Esophagus muscularis mucosa (tissue), 4 donors: ENCODE results near the gene ABHD17A. TPM values are rescaled to one million over a fixed set of nuclear protein-coding genes. Genes with fewer than 3 reads are reported as not detected.

Source experiments
- DNase-seq: peaks from one replicate; pipeline ENCODE4 v3.0.0-alpha.2; 2017; ENCODE audit errors: extremely low spot score
- H3K27ac ChIP-seq, 4 donors: fragments of 200-600 bp; sonication (generic); replicated peaks in 1 of 4; 1 replicate in 3 of 4; 2 replicates in 1 of 4; pipeline ENCODE4 v1.5.1; 2016 to 2019; ENCODE audit warnings: mild to moderate bottlenecking in 1 of 4
- H3K27me3 ChIP-seq, 4 donors: fragments of 200-600 bp; sonication (generic); one replicate each; pipeline versions ENCODE4 v1.5.1 to v1.6.0; 2016 to 2019
- H3K36me3 ChIP-seq, 4 donors: fragments of 200-600 bp; sonication (generic); one replicate each; pipeline ENCODE4 v1.5.1; 2016 to 2019
- H3K4me1 ChIP-seq, 4 donors: fragments of 200-600 bp; sonication (generic); one replicate each; pipeline ENCODE4 v1.5.1; 2016 to 2019
- H3K4me3 ChIP-seq, 4 donors: fragments of 200-600 bp; sonication (generic); 1 replicate in 2 of 4; 2 replicates in 2 of 4; pipeline ENCODE4 v1.5.1; 2016 to 2019; ENCODE audit warnings: mild to moderate bottlenecking in 4 of 4, moderate library complexity in 1 of 4
- H3K9me3 ChIP-seq, 4 donors: fragments of 200-600 bp; sonication (generic); 1 replicate in 3 of 4; 2 replicates in 1 of 4; pipeline ENCODE4 v1.5.1; 2016 to 2019
- EP300 ChIP-seq: sonication (generic); formaldehyde crosslinking; IDR thresholded peaks from one replicate; pipeline ENCODE4 v1.6.1; 2017; ENCODE audit warnings: antibody characterized with exemption
- POLR2A ChIP-seq: fragments of 450-650 bp; IDR thresholded peaks from one replicate; pipeline ENCODE4 v1.6.1; 2017; ENCODE audit warnings: antibody characterized with exemption, moderate library complexity, mild to moderate bottlenecking, low read depth
- POLR2AphosphoS5 ChIP-seq, 2 donors: sonication (generic); formaldehyde crosslinking; IDR thresholded peaks; one replicate each; pipeline ENCODE4 v1.6.1; 2017; ENCODE audit warnings: antibody characterized with exemption in 2 of 2
- WGBS: methylation state at CpG from one replicate; pipeline ENCODE4 v1.1.5; 2018; 5-methylcytosine and 5-hydroxymethylcytosine counted together
- intact Hi-C: fragments of 100-400 bp; cut with DNase I; formaldehyde crosslinking; loops from one replicate; pipeline ENCODE4 v1.15.1; 2023
- total RNA-seq, 4 donors: library from RNA; depleted of rRNA; stranded (reverse); fragments of >200 nt; gene quantifications; one replicate each; pipeline versions ENCODE4 v1.1.0 to v1.2.1, GENCODE V29; 2016
- TF ChIP-seq, protein P1 (sequence below), 3 experiments: fragments of 200-600 bp in 2 of 3; fragments of 450-650 bp in 1 of 3; sonication (generic) in 2 of 3; IDR thresholded peaks; one replicate each; pipeline ENCODE4 v1.5.1; 2017 to 2019; ENCODE audit warnings: antibody characterized with exemption in 3 of 3, mild to moderate bottlenecking in 2 of 3, moderate library complexity in 1 of 3

Gene ABHD17A
- total RNA-seq, 4 donors from 2014 or later = 89.7 to 125 (median 102) TPM

DNA sequence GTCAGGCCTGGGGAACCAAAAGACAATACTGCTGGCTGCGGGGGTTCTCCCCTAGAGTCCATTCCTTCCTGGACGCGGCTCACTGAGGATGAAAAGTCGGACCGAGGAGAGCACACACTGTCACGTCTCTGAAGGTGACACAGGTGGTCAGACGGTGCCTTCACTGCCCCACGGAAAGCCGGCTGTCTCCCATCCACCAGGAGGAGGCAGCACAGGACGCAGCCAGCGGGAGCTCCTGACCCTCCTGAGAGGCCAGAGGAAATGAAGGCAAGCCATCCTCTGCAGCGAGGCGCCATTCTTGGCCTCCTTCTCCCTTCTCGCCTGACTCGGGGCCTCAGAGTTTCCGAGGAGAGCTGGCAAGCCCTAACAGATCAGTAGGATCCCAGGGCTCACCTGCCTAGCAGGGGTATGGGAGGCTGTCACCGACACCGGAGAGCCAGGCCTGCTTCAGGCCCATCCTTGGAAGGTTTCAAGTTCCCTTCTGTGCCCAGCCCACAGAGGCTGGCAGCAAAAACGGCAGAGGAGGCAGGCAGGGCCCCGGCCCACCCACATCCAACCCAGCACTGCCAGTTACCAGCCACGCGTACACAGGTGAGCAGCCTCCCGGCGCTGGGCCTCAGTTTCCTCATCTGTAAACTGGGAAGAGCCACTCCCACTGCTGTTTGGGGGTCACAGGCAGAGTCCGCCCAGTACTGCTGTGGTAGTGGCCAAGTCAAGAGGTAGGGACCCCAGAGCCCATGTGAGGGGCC, 41.5 kb downstream of the ABHD17A start:
- Histone ChIP-seq H3K36me3 (peaks cover 0 to 36% (median 10%) of the 10 kb centered on the region in 4 donors), H3K9me3 (no peaks in the 10 kb centered on the region), H3K27ac (no peak overlapping the region), H3K4me3 (no peak overlapping the region), H3K27me3 (no peaks in the 10 kb centered on the region), H3K4me1 (peaks cover 73 to 93% (median 85%) of the 10 kb centered on the region in 4 donors)
- TF ChIP-seq EP300 (no peak), POLR2A (no peak), POLR2AphosphoS5 (IDR thresholded peaks at IDR 0.05) (no peak)
- TF ChIP-seq, protein P1, sequence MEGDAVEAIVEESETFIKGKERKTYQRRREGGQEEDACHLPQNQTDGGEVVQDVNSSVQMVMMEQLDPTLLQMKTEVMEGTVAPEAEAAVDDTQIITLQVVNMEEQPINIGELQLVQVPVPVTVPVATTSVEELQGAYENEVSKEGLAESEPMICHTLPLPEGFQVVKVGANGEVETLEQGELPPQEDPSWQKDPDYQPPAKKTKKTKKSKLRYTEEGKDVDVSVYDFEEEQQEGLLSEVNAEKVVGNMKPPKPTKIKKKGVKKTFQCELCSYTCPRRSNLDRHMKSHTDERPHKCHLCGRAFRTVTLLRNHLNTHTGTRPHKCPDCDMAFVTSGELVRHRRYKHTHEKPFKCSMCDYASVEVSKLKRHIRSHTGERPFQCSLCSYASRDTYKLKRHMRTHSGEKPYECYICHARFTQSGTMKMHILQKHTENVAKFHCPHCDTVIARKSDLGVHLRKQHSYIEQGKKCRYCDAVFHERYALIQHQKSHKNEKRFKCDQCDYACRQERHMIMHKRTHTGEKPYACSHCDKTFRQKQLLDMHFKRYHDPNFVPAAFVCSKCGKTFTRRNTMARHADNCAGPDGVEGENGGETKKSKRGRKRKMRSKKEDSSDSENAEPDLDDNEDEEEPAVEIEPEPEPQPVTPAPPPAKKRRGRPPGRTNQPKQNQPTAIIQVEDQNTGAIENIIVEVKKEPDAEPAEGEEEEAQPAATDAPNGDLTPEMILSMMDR (IDR thresholded peaks at IDR 0.05) = no peak
- DNase-seq = no peak
- intact Hi-C loops = no loop called here
- 92% methylated on average over 5 of the region's 25 CpGs for WGBS

DNA sequence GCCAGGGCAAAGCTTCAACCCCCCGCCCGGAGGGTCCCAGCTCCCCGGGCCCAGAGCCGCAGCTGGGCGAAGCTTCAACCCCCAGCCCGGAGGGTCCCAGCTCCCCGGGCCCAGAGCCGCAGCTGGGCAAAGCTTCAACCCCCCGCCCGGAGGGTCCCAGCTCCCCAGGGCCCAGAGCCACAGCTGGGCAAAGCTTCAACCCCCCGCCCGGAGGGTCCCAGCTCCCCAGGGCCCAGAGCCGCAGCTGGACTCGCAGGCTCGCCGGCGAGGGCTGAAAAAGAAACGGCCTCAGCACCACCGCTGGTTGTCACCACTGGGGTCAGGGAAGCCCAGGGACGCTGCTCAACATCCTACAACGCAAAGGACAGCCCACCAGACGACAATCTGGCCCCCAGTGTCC, 42.2 kb downstream of the ABHD17A start:
- intact Hi-C loops = no loop called here
- no peaks in the 10 kb centered on the region for H3K27me3 ChIP-seq
- H3K36me3 ChIP-seq = peaks cover 0 to 43% (median 10%) of the 10 kb centered on the region in 4 donors
- H3K9me3 ChIP-seq = no peaks in the 10 kb centered on the region
- DNase-seq = no peak
- WGBS = 83% methylated on average over 22 of the region's 22 CpGs
- peaks cover 73 to 98% (median 85%) of the 10 kb centered on the region in 4 donors for H3K4me1 ChIP-seq
- no peak overlapping the region for H3K4me3 ChIP-seq
- H3K27ac ChIP-seq = no peak overlapping the region
- no peak for TF ChIP-seq POLR2AphosphoS5 (IDR thresholded peaks at IDR 0.05)
- TF ChIP-seq EP300 = no peak
- TF ChIP-seq, protein P1 (IDR thresholded peaks at IDR 0.05) = no peak
- TF ChIP-seq POLR2A = no peak

DNA sequence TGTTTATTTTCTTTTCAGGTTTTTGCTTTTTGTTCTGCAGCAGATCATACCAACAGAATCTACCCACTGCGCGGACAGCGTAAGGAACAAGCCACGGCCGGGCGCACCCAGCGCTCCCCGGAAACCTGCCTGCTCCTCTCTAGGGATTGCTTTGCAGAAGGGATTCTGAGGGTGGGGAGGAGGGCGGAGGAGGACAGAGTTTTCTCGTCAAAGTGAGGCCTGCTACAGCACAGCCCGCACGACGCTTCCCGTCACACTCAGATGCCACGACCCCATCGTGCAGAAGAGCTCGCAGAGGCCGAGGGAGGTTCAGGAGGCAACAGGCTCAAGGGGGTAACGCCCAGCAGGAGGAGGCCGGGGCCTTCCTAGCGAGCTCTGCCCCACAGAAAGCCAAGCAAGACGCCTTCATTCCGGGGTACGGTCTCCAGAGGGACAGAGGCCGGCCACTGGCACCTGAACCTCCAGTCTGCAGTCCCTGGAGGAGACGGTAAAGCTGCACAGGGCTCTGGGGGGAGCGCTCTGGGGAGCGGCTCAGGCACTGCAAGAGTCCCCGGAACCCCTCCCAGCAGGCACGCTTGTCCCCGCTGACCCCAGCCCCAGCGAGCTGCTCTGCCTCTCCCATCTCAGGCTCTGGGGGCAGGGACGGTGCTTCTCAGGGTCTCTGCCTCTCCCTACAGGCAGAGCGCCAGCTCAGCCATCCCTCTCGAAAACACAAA, 43.9 kb downstream of the ABHD17A start:
- no peaks in the 10 kb centered on the region for H3K27me3 ChIP-seq
- 70% methylated on average over 21 of the region's 35 CpGs for WGBS
- peak overlapping the region; percentile 7 to 45 (median 42) for H3K27ac ChIP-seq
- TF ChIP-seq POLR2AphosphoS5 (IDR thresholded peaks at IDR 0.05) = no peak
- TF ChIP-seq POLR2A = no peak
- TF ChIP-seq EP300 = no peak
- TF ChIP-seq, protein P1 (IDR thresholded peaks at IDR 0.05) = no peak
- intact Hi-C loops = no loop called here
- H3K36me3 ChIP-seq = peaks cover 0 to 43% (median 10%) of the 10 kb centered on the region in 4 donors
- H3K9me3 ChIP-seq = no peaks in the 10 kb centered on the region
- H3K4me3 ChIP-seq = peak overlapping the region; percentile 23 to 42 (median 28)
- peaks cover 73 to 98% (median 85%) of the 10 kb centered on the region in 4 donors for H3K4me1 ChIP-seq
- DNase-seq = no peak

DNA sequence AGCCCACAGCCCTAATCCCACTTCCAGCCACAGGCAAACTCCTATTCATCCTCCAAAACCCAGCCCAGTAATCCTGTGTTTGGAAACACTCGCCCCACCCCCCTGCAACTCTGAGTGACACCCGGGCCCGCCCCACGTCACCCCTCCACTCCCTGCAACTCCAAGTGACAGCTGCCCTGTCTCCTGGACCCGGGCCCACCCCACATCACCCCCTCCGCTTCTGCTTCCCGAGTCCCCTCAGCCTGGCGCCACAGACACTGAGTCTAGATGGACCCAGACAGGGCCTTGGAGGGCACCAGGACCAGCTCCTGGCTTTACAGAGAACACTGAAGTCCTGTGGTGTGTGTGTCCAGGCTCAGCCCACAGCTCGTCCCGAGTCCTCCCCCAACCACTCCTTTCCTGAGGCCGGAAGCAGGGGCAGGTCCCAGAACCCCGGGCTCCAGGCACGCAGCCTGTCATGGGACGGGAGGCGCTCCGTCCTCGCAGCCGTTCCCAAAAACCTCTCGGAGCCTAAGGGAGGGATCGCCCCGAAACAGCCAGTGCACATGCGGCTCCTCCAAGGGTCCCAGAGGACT, 44.7 kb downstream of the ABHD17A start:
- 79% methylated on average over 15 of the region's 22 CpGs for WGBS
- Histone ChIP-seq H3K27me3 (no peaks in the 10 kb centered on the region), H3K9me3 (no peaks in the 10 kb centered on the region), H3K27ac (peak overlapping the region; percentile 7 to 45 (median 42)), H3K36me3 (peaks cover 0 to 40% (median 10%) of the 10 kb centered on the region in 4 donors), H3K4me1 (peaks cover 69 to 98% (median 83%) of the 10 kb centered on the region in 4 donors), H3K4me3 (peak overlapping the region; percentile 23 to 42 (median 28))
- DNase-seq = no peak
- no peak for TF ChIP-seq POLR2AphosphoS5 (IDR thresholded peaks at IDR 0.05)
- TF ChIP-seq EP300 = no peak
- TF ChIP-seq, protein P1 (IDR thresholded peaks at IDR 0.05) = no peak
- no peak for TF ChIP-seq POLR2A
- intact Hi-C loops = no loop called here
